Stimulated activated CD8-positive, alpha-beta memory T cell treated with anti-CD3 and anti-CD28 coated beads, Interleukin-15, amount 100 ng/mL, for 4 hours (primary cell): ENCODE measurements around the gene PLEKHA6.
"Not testable (repeated sequence)": the region's sequence is repeated elsewhere in the genome, so short reads cannot be mapped to it uniquely, and the experiment has no call there.

Experiments
- DNase-seq, 2 donors: peaks; one replicate each; pipeline ENCODE4 v3.0.0-alpha.2; 2020; ENCODE audit warnings: low read depth in 2 of 2

Gene PLEKHA6

DNA sequence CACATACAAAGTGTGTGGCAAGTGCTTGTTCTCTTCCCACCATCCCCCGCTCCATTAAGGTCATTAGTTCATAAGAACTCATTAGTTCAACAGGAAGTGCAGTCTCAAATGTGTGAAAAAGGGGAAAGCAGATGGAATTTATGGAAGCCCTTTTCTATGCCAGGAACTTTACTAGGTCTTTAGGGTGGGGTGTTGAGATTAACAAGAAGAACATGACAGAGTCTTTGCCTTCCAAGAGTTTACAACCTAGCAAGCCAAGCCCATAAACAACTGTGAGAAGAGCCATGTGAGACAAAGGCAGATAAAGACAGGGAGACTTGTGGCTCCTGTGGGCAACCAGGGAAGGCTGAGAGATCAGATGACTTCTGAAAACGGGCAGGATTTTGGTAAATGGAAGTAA, 21.4 kb downstream of the PLEKHA6 start:
- no peak for DNase-seq

GRCh38 chr1:204337583-204337982, 22.1 kb downstream of the PLEKHA6 start:
- DNase-seq = no peak

DNA sequence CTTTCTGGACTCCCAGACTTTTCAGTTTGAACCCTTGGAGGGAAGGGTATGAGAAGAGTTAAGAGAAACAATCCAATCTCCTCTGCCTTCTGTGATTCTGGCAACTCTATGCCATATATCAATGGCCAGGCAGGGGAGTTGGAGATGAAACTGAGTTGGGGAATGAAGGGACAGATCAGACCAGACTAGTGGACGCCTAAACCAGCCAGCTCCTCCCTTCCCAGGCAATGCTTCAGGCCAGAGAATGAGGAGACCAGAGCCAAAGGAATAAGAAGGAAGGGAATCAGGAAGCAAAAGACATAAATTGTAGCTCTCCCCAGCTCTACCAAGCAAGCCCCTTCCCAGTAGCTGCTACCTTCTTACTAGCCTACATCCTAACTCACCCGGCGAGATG, 22.7 kb downstream of the PLEKHA6 start:
- no peak for DNase-seq

GRCh38 chr1:204336421-204337035, 23.2 kb downstream of the PLEKHA6 start:
- DNase-seq = no peak

DNA sequence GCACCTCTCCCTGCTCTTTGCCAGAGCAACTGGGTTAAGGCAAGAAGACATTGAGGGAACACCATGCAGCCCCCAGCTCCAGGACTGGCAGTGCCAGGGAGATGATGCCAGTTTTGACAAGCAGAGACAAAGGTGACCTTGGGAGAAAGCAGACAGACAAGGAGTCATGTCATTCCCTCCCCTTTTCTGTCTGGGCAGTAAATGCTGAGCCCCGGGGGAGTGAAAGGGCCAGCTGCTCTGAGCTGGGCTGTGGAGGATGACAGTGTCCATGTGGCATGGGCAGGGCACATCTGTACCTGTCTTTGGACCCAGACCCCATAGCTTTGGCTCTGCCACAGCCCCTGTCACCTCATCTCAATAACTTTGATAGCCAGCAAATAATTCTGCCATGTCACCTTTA, 24.2 kb downstream of the PLEKHA6 start:
- DNase-seq = no peak

- no peak for DNase-seq
These were observed 24.6 kb downstream of the PLEKHA6 start for GRCh38 chr1:204335085-204335484.

GRCh38 chr1:204334455-204334854, 25.3 kb downstream of the PLEKHA6 start:
- DNase-seq = no peak

- no peak for DNase-seq
These were observed 26.3 kb downstream of the PLEKHA6 start for GRCh38 chr1:204333427-204333826.

- DNase-seq = no peak
These were observed 27.8 kb downstream of the PLEKHA6 start for GRCh38 chr1:204331847-204332487.

DNA sequence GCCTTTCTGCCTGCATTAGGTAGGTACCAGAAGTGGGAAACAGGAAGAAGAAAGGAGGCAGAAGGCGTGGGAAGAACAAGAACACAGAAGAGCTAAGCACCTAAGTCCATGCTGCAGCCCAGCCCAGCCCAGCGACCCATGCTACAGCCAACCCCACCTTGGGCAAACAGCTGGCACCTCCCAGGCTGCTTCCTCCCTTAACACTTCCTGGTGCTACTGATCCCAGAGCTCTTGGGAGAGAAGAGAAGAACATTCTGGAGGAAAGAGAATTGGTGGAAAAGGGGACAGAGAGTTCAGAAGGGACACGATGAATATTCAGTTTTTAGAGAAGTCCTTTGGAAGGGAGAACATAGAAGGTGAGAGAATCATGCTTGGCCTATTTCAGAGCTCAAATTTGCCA, 28.5 kb downstream of the PLEKHA6 start:
- DNase-seq = no peak

DNA sequence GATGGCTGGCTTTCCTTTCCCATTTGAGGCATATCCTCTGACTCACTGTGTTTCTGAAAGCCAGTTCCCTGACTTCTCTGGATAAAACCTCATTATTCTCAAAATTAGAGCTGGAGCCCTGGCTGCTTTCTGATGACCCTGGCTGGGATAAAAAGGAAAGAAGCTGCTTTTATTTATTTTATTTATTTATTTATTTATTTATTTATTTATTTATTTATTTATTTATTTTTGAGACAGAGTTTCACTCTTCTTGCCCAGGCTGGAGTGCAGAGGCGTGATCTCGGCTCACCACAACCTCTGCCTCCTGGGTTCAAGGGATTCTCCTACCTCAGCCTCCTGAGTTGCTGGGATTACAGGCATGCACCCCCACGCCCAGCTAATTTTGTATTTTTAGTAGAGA, 31.9 kb downstream of the PLEKHA6 start:
- not testable (repeated sequence) for DNase-seq

GRCh38 chr1:204327359-204327758, 32.4 kb downstream of the PLEKHA6 start:
- DNase-seq = no peak

DNA sequence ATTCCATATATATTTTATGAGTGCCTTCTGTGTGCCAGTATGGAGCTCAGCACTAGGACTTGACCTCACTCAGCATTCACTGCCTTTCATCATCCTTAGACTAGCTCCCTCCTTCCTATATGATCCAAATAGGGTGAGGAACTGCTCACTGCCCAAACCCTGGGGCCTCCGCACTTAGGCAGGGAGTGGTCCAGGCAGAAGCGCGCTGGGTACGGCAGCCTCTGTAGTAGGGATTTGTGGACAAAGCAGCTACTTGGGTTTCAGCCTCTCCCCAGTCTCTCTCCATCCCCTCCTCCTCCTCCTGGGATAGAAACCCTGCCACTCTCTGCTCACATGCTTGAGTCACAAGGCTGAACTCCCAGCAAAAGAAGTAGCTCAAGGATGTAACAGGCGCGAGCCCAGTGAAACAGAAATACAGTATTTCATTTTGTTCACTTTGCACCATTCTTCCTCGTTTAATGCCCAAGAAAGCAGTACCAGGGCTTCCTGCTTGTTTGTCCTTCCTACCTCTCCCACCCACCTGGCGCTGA, 32.9 kb downstream of the PLEKHA6 start:
- no peak for DNase-seq

GRCh38 chr1:204325944-204326343, 33.8 kb downstream of the PLEKHA6 start:
- no peak for DNase-seq

DNA sequence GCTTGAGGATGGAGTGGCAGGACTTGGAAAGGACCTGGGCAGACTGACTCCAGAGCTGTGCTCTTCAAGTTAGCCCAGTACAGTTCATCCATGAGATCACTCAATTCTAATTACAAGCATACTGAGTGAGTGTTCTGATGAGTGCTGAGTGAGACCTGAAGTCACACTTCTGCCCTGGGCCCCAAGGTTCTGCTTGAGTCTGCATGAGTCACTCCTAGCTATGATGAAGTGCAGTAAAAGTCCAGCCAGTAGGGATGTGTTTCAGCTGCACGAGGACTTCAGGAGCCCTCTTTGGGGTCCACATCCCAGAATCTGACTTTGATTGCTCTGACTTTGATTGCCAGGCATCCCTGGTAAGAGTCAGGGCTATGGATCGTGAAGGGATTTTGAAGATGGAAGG, 35.8 kb downstream of the PLEKHA6 start:
- no peak for DNase-seq

DNA sequence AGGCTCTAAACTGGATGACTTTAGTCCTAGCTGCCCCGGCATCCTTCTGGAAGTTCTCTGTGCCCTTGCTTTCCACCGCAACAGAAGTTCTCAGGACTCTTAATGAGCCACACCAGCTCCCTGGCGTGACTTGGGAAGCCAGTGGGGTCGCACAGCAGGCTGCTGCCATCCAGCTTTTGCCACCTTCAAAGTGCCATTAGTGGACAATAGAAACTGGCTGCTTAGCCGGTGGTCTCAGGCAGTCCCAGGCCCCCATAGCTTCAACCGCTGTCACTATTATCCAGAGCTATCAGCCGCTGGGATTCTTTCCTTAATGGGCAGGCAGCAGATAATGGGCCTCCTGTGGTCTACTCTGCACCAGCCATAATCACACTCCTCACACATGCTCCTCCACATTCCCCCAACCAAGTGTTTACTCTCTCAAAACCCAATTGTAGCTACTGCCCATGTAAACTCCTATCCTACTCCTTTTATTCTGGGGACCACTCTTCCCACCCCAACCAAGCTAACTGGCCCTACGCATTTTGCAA, 37.3 kb downstream of the PLEKHA6 start:
- no peak for DNase-seq

DNA sequence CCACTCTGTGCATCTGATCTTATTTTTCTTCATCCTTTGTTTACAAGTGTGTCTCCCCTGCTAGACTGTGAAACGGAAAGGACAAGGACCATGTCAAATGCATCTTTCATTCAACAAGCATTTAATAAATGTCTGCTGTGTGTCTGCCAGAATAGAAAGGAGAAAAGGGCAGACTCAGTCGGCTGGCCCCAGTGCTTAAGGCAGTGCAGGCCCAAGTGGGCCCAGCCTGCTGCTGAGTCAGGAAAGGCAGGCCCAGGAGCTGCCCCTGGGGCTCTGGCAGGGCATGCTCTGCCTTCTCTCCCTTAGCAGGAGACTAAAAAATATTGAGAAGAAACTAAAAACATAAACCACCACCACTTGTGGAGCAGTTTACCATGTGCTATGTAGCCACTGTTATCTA, 38.1 kb downstream of the PLEKHA6 start:
- DNase-seq = no peak

- DNase-seq = no peak
These were observed 38.7 kb downstream of the PLEKHA6 start for GRCh38 chr1:204321051-204321450.

- no peak for DNase-seq
These were observed 39.3 kb downstream of the PLEKHA6 start for GRCh38 chr1:204320382-204320804.

- DNase-seq = no peak
These were observed 40.3 kb downstream of the PLEKHA6 start for GRCh38 chr1:204319462-204319861.

- DNase-seq = no peak
These were observed 40.7 kb downstream of the PLEKHA6 start for GRCh38 chr1:204319027-204319426.

- DNase-seq = no peak
These were observed 41.4 kb downstream of the PLEKHA6 start for GRCh38 chr1:204318324-204318723.

- no peak for DNase-seq
These were observed 42.6 kb downstream of the PLEKHA6 start for GRCh38 chr1:204317170-204317569.
